PC-3 (cell line): Measurements from ENCODE around the gene NAT8.
"Not testable (repeated sequence)": the region's sequence is repeated elsewhere in the genome, so short reads cannot be mapped to it uniquely, and the experiment has no call there.

Source experiments
- CTCF ChIP-seq: fragments of 300-600 bp; sonication (generic); conservative IDR thresholded peaks from 2 replicates; pipeline ENCODE4 v1.5.1; 2017; ENCODE audit warnings: antibody characterized with exemption, low read depth, mild to moderate bottlenecking, low read length
- EZH2phosphoT487 ChIP-seq: fragments of 300-600 bp; sonication (generic); IDR thresholded peaks from 2 replicates; pipeline ENCODE4 v1.6.1; 2018; ENCODE audit warnings: mild to moderate bottlenecking, antibody characterized with exemption, low read length, borderline replicate concordance

DNA sequence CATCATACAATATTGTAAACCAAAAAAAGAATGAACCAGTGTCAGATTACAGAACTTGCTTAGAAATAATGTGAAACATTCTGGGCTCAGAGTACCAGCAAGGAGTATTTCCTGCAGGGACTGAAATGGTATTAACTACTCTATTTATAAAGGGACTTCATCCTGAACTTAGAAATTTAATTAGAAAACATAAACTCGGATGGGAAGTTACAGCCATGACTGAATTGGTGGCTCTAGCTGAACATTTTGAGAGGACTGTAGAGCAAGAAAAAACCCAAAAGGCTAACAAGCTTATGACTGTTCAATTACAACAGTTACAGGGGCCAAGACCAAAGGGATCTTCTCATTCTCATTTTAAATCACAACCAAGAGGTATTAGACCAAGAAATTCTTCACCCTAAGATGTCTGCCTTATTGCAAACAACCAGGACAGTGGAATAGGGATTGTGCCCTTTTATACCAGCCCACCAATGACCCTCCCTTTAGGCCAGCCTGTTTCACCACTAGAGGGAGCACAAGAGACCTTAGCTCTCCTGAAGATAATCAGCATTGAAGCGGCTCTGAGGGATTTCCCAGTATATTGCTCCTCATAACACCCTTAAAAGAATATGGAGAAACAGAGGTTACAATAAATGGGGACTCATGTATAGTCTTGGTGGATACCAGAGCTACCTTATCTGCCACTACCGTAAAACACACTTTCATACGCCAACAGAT lies 48.3 kb upstream of the NAT8 start:
- TF ChIP-seq CTCF, result peak; percentile 65
- TF ChIP-seq EZH2phosphoT487, result not testable (repeated sequence)
